T-cell (primary cell): ENCODE results near the gene MYDGF. TPM values are rescaled to one million over a fixed set of nuclear protein-coding genes. Genes with fewer than 3 reads are reported as not detected.

ENCODE experiments used
- ATAC-seq, 4 experiments: fragments of 200-7000 bp in 3 of 4; fragments of 150-1000 bp in 1 of 4; cut with Tn5 transposase; replicated peaks in 1 of 4; 1 replicate in 3 of 4; 2 replicates in 1 of 4; pipeline ENCODE4 v1.10.0; 2021; ENCODE audit warnings: moderate library complexity in 3 of 4, mild to moderate bottlenecking in 2 of 4, moderate number of reproducible peaks in 1 of 4
- CTCF ChIA-PET, 2 donors: fragments of 300-600 bp; sonication (Branson Sonifier 250); formaldehyde crosslinking; loops; one replicate each; lab custom pipeline; 2022; ENCODE audit warnings: antibody characterized with exemption in 2 of 2; lab: Charles Lee
- POLR2A ChIA-PET, 2 donors: fragments of 300-600 bp; sonication (Branson Sonifier 250); formaldehyde crosslinking; loops; one replicate each; lab custom pipeline; 2022; ENCODE audit warnings: antibody characterized with exemption in 2 of 2; lab: Charles Lee
- DNase-seq, 35 experiments: peaks; one replicate each; pipeline versions ENCODE4 v3.0.0 to v3.0.0-alpha.2; 2013 to 2023
- H3K27ac ChIP-seq: one replicate; pipeline ENCODE4 v1.5.1; 2013; ENCODE audit warnings: low read length
- H3K27me3 ChIP-seq, 2 experiments: replicated peaks in 1 of 2; 1 replicate in 1 of 2; 2 replicates in 1 of 2; pipeline versions ENCODE4 v1.6.1 to v1.7.0; 2013; ENCODE audit warnings: low read length in 1 of 2, mixed read lengths in 1 of 2; ENCODE audit not compliant: control insufficient read depth in 2 of 2, insufficient read depth in 2 of 2; ENCODE audit errors: extremely low read depth in 1 of 2
- H3K36me3 ChIP-seq, 2 donors: 1 replicate in 1 of 2; 2 replicates in 1 of 2; pipeline versions ENCODE4 v1.6.1 to v1.7.0; 2013; ENCODE audit warnings: low read length in 1 of 2; ENCODE audit not compliant: control insufficient read depth in 2 of 2, insufficient read depth in 1 of 2; ENCODE audit errors: extremely low read depth in 1 of 2
- H3K4me1 ChIP-seq, 2 experiments: 1 replicate in 1 of 2; 2 replicates in 1 of 2; pipeline versions ENCODE4 v1.6.1 to v1.7.0; 2013; ENCODE audit warnings: low read length in 2 of 2, mixed read lengths in 1 of 2; ENCODE audit not compliant: insufficient read depth in 2 of 2, control insufficient read depth in 1 of 2; ENCODE audit errors: extremely low read depth in 1 of 2
- H3K4me3 ChIP-seq, 2 donors: 1 replicate in 1 of 2; 2 replicates in 1 of 2; pipeline versions ENCODE4 v1.5.1 to v1.7.0; 2013; ENCODE audit warnings: mild to moderate bottlenecking in 2 of 2, low read length in 1 of 2, moderate library complexity in 1 of 2; ENCODE audit not compliant: control insufficient read depth in 1 of 2; ENCODE audit errors: extremely low read depth in 1 of 2
- H3K9me3 ChIP-seq: 2 replicates; pipeline ENCODE4 v1.7.0; 2013
- H3K27ac Mint-ChIP-seq, 2 donors: one replicate each; pipeline ENCODE4 v1.8.0; 2020 to 2021; ENCODE audit warnings: mild to moderate bottlenecking in 2 of 2, mixed read lengths in 2 of 2
- H3K27me3 Mint-ChIP-seq, 2 donors: one replicate each; pipeline ENCODE4 v1.8.0; 2021 to 2022; ENCODE audit warnings: mixed read lengths in 2 of 2
- H3K36me3 Mint-ChIP-seq: one replicate; pipeline ENCODE4 v1.8.0; 2021; ENCODE audit warnings: mixed read lengths
- H3K4me1 Mint-ChIP-seq, 3 donors: one replicate each; pipeline ENCODE4 v1.8.0; 2020 to 2022; ENCODE audit warnings: mixed read lengths in 3 of 3, mild to moderate bottlenecking in 1 of 3
- H3K4me3 Mint-ChIP-seq, 3 donors: one replicate each; pipeline ENCODE4 v1.8.0; 2020 to 2022; ENCODE audit warnings: mild to moderate bottlenecking in 3 of 3, mixed read lengths in 3 of 3, moderate library complexity in 3 of 3
- H3K9me3 Mint-ChIP-seq, 3 donors: one replicate each; pipeline ENCODE4 v1.8.0; 2020 to 2022; ENCODE audit warnings: mixed read lengths in 3 of 3
- WGBS: methylation state at CpG from one replicate; pipeline ENCODE4 v1.1.5; 2013; ENCODE audit warnings: missing lambda C conversion rate; ENCODE audit not compliant: insufficient coverage; 5-methylcytosine and 5-hydroxymethylcytosine counted together
- total RNA-seq, 35 experiments: library from RNA in 6 of 35; stranded (reverse) in 6 of 35; fragments of 120-200 nt in 1 of 35; gene quantifications; one replicate each; pipeline versions ENCODE4 v1.2.1 to v1.2.4 and lab custom pipeline; 2013 to 2026

Gene MYDGF
- total RNA-seq, 5 donors from 2014 or later (not counting 1 experiment from before 2014, with no cell fraction given), result 27.5 to 46.4 (median 38.3) TPM

DNA sequence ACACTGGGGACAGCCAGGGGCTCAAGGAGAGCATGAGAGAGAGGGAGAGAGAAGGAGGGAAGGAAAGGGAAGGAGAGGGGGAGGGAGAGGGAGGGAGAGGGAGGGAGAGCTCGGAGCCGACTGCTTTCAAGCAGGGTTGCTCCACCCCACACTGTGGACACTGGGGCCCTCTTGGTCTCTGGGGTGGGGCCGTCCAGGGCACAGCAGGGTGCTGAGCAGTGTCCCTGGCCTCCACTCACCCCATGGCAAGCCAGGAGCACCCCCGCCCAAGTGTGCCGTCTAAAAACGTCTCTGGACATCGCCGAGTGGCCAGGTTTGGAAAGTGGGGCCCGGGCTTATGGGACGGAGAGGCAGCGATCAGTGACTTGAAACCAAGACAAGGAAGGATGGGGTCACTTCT is 32.6 kb upstream of the MYDGF start:
- Mint-ChIP-seq H3K4me3 (no peak overlapping the region), H3K4me1 (no peaks in the 10 kb centered on the region), H3K27me3 (no peaks in the 10 kb centered on the region), H3K36me3 (peaks cover 24% of the 10 kb centered on the region), H3K9me3 (no peaks in the 10 kb centered on the region), H3K27ac (no peak overlapping the region)
- Histone ChIP-seq H3K4me1 (no peaks in the 10 kb centered on the region), H3K36me3 (peaks cover 45 to 72% of the 10 kb centered on the region in 2 donors), H3K27ac (no peak overlapping the region), H3K4me3 (no peak overlapping the region), H3K9me3 (no peaks in the 10 kb centered on the region), H3K27me3 (no peaks in the 10 kb centered on the region)
- CTCF ChIA-PET, result no interaction called here
- 97% methylated on average over 8 of the region's 11 CpGs for WGBS
- ATAC-seq (no peak), DNase-seq (no peak)
- POLR2A ChIA-PET, result no interaction called here

DNA sequence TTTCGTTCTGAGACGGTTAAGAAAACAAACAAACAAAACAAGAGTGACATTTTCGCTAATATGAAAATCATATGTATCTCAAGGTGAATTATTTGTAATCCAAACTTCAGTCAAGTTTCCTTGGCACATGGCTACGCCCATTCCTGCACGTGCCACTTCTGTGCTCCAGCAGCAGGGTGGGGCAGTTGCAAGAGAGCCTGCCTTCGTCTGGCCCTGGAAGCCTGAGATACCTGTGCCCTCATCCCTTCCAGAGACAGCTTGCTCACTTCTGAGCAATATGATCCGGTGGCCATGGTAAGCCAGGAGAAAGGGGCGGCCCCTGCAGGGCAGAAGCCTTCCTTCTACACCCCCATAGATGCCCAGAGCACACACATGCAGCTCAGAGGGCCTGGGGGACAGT is 31.4 kb upstream of the MYDGF start:
- H3K9me3 ChIP-seq, result no peaks in the 10 kb centered on the region
- peaks cover 47 to 84% of the 10 kb centered on the region in 2 donors for H3K36me3 ChIP-seq
- H3K27ac ChIP-seq, result no peak overlapping the region
- H3K27ac Mint-ChIP-seq, result no peak overlapping the region
- no peaks in the 10 kb centered on the region for H3K9me3 Mint-ChIP-seq
- no peak overlapping the region for H3K4me3 ChIP-seq
- H3K4me3 Mint-ChIP-seq, result no peak overlapping the region
- 100% methylated on average over 2 of the region's 8 CpGs for WGBS
- ATAC-seq, result no peak
- ChIA-PET CTCF (no interaction called here), POLR2A (no interaction called here)
- H3K27me3 ChIP-seq, result no peaks in the 10 kb centered on the region
- H3K36me3 Mint-ChIP-seq, result peaks cover 24% of the 10 kb centered on the region
- no peaks in the 10 kb centered on the region for H3K4me1 Mint-ChIP-seq
- no peaks in the 10 kb centered on the region for H3K4me1 ChIP-seq
- no peak for DNase-seq
- H3K27me3 Mint-ChIP-seq, result no peaks in the 10 kb centered on the region

DNA sequence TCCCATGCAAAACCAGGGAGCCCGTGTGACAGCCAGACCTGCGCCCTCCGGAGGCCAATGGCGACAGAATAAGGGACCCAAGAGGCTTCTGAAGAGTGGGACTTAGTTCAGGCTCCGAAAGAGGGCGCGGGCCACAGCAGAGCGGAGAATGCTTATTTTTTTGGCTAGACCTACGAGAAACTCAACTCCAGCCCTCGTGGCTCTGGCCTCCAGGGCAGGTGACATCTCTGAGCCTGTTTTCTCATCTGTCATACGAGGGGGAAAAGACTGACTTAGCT is 30.5 kb upstream of the MYDGF start:
- CTCF ChIA-PET, result no interaction called here
- no peaks in the 10 kb centered on the region for H3K4me1 ChIP-seq
- no peak overlapping the region for H3K27ac ChIP-seq
- 96% methylated on average over 11 of the region's 11 CpGs for WGBS
- ATAC-seq, result no peak
- H3K4me3 ChIP-seq, result no peak overlapping the region
- DNase-seq, result no peak
- H3K36me3 Mint-ChIP-seq, result peaks cover 27% of the 10 kb centered on the region
- no peaks in the 10 kb centered on the region for H3K27me3 Mint-ChIP-seq
- H3K9me3 Mint-ChIP-seq, result no peaks in the 10 kb centered on the region
- H3K27me3 ChIP-seq, result no peaks in the 10 kb centered on the region
- POLR2A ChIA-PET, result no interaction called here
- H3K9me3 ChIP-seq, result no peaks in the 10 kb centered on the region
- H3K27ac Mint-ChIP-seq, result no peak overlapping the region
- H3K4me3 Mint-ChIP-seq, result no peak overlapping the region
- H3K36me3 ChIP-seq, result peaks cover 47 to 87% of the 10 kb centered on the region in 2 donors
- H3K4me1 Mint-ChIP-seq, result no peaks in the 10 kb centered on the region

DNA sequence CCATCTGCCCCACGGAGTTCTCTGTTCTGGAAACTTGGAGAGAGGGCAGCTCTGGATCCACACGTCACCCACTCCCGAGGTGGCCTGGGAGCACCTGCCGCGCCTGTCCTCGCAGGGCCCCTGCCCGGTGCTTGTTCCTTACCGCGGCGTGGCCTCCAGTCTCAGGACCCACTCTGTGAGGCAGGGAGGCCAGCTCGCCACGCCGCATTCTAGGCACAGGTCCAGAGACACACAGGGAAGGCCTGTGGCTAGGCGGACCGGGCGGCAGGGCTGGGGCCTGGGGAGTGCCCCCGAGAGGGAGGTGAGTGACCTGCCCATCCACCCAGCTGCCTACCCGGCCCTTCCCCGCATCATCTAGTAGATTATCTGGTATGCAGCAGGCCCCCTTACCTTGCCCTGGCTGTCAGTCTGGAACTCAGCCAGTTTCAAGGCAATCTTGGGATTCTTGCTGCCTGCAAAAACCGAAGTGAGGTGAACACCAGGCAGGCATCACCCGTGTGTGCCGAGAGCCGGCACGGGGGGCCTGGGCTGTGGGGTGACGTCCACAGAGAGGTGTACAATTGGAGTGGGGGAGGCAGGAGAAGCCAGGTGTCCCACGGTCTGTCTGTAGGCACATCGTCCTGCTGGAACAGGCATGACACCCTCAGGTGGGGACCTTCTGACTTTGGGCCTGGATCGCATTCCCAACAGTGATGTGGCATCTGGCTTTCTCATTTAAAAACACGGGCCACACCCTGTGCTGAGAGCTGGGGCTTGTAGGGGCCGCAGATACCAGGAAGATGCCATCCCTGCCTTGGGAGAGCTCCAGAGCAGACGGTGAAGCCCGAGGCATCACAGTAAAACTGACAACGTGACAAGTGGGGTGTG is 29.9 kb upstream of the MYDGF start:
- H3K9me3 ChIP-seq, result no peaks in the 10 kb centered on the region
- Mint-ChIP-seq H3K27ac (no peak overlapping the region), H3K27me3 (no peaks in the 10 kb centered on the region), H3K36me3 (peaks cover 27% of the 10 kb centered on the region), H3K4me3 (no peak overlapping the region), H3K4me1 (no peaks in the 10 kb centered on the region), H3K9me3 (no peaks in the 10 kb centered on the region)
- DNase-seq (no peak), ATAC-seq (no peak)
- ChIA-PET CTCF (no interaction called here), POLR2A (no interaction called here)
- H3K27ac ChIP-seq, result no peak overlapping the region
- H3K36me3 ChIP-seq, result peaks cover 47 to 87% of the 10 kb centered on the region in 2 donors
- 96% methylated on average over 33 of the region's 33 CpGs for WGBS
- no peaks in the 10 kb centered on the region for H3K27me3 ChIP-seq
- no peaks in the 10 kb centered on the region for H3K4me1 ChIP-seq
- no peak overlapping the region for H3K4me3 ChIP-seq

DNA sequence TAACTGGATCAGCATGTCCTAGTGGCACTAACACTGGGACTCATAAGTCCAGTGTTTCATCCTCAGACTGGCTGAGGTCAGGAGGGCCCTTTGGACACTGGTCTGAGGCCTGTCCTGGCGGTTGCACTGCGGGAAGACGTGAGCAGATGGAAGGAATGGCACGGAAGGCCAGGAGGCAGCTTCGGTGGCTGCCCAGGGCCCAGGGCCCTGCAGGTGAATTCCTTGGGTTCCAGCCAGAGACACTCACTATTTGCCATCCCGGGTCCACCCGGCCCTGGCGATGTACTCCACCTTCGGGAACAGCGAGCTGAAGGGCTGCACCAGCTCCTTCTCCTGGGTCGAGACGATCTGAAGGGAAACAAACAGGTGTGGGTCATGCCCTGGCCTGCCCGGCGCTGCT is 27.2 kb upstream of the MYDGF start:
- CTCF ChIA-PET, result no interaction called here
- no peaks in the 10 kb centered on the region for H3K9me3 Mint-ChIP-seq
- H3K27me3 Mint-ChIP-seq, result no peaks in the 10 kb centered on the region

DNA sequence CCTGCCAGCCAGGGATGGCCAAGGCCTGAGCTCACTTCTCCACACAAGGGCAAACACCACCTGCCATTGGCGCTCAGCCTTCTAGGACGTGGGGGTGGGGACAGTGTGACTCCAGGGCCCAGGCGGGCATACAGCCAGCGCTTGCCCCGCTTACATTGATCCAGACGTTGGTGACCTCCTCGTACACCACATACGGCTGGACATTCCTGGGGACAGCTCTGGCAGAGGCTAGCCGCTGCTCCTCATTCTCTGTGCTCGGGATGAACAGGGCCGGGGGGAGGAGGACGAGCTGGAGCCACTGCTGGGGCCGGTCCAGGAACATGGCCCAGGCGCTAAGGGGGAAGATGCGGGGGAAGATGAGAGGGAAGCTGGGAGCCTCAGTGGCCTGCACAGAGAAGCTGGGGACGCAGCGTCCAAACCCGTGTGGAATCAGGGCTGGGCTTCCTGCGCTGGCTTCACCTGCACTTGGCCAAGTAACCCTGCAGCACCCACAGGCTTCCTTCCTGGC is 25.1 kb upstream of the MYDGF start:
- H3K9me3 ChIP-seq, result no peaks in the 10 kb centered on the region
- H3K4me3 ChIP-seq, result no peak overlapping the region
- H3K27ac ChIP-seq, result no peak overlapping the region
- Mint-ChIP-seq H3K9me3 (no peaks in the 10 kb centered on the region), H3K36me3 (peaks cover 32% of the 10 kb centered on the region), H3K4me3 (no peak overlapping the region), H3K27me3 (no peaks in the 10 kb centered on the region), H3K27ac (no peak overlapping the region), H3K4me1 (no peaks in the 10 kb centered on the region)
- POLR2A ChIA-PET, result no interaction called here
- 98% methylated on average over 16 of the region's 19 CpGs for WGBS
- H3K4me1 ChIP-seq, result no peaks in the 10 kb centered on the region
- no peak for ATAC-seq
- DNase-seq, result no peak
- CTCF ChIA-PET, result no interaction called here
- peaks cover 45 to 84% of the 10 kb centered on the region in 2 donors for H3K36me3 ChIP-seq
- H3K27me3 ChIP-seq, result no peaks in the 10 kb centered on the region

More for the DNA sequence above, 27.2 kb upstream of the MYDGF start:
- Histone ChIP-seq H3K4me1 (no peaks in the 10 kb centered on the region), H3K27ac (no peak overlapping the region), H3K27me3 (no peaks in the 10 kb centered on the region), H3K36me3 (peaks cover 49 to 91% of the 10 kb centered on the region in 2 donors), H3K9me3 (no peaks in the 10 kb centered on the region), H3K4me3 (no peak overlapping the region)
- 95% methylated on average over 12 of the region's 14 CpGs for WGBS
- DNase-seq (no peak), ATAC-seq (no peak)
- peaks cover 35% of the 10 kb centered on the region for H3K36me3 Mint-ChIP-seq
- H3K4me3 Mint-ChIP-seq, result no peak overlapping the region
- POLR2A ChIA-PET, result no interaction called here
- no peak overlapping the region for H3K27ac Mint-ChIP-seq
- no peaks in the 10 kb centered on the region for H3K4me1 Mint-ChIP-seq
